Measurements from ENCODE around the gene NSRP1. TPM values are rescaled to one million over a fixed set of nuclear protein-coding genes. Genes with fewer than 3 reads are reported as not detected.
A peak's percentile ranks its signal among the peaks of the same experiment; 100 is the strongest.

NSRP1 gene
- total and polyA plus RNA-seq, 4 donors, result 12.9 to 29.2 (median 21.3) TPM

- H3K4me1 ChIP-seq (ENCODE audit: control insufficient read depth, insufficient read depth, low read length), result peaks cover 18% of the 10 kb centered on the region
- peaks cover 48% of the 10 kb centered on the region for H3K27me3 ChIP-seq (ENCODE audit: control insufficient read depth, insufficient read depth, low read length)
- H3K36me3 ChIP-seq (ENCODE audit: control insufficient read depth, insufficient read depth, low read length), result no peaks in the 10 kb centered on the region
- no peak for DNase-seq (ENCODE audit: low read depth in 4 of 6, low spot score in 6 of 6)
- 57% methylated on average over 9 of the region's 10 CpGs for WGBS (ENCODE audit: insufficient coverage)
- H3K9me3 ChIP-seq (ENCODE audit: control insufficient read depth, insufficient read depth, low read length), result no peaks in the 10 kb centered on the region
- no peak overlapping the region for H3K4me3 ChIP-seq (ENCODE audit: low read depth, low read length)
- H3K27ac ChIP-seq (ENCODE audit: low read depth, low read length), result no peak overlapping the region
Observed at GRCh38 chr17:30232015-30232823, 115.6 kb downstream of the NSRP1 start.

GRCh38 chr17:30232824-30233427 lies 116.3 kb downstream of the NSRP1 start:
- H3K4me3 ChIP-seq (ENCODE audit: low read depth, low read length), result no peak overlapping the region
- H3K27ac ChIP-seq (ENCODE audit: low read depth, low read length), result no peak overlapping the region
- 65% methylated on average over 10 of the region's 11 CpGs for WGBS (ENCODE audit: insufficient coverage)
- no peaks in the 10 kb centered on the region for H3K36me3 ChIP-seq (ENCODE audit: control insufficient read depth, insufficient read depth, low read length)
- H3K9me3 ChIP-seq (ENCODE audit: control insufficient read depth, insufficient read depth, low read length), result no peaks in the 10 kb centered on the region
- H3K4me1 ChIP-seq (ENCODE audit: control insufficient read depth, insufficient read depth, low read length), result peaks cover 25% of the 10 kb centered on the region
- DNase-seq (ENCODE audit: low read depth in 4 of 6, low spot score in 6 of 6), result no peak
- peaks cover 56% of the 10 kb centered on the region for H3K27me3 ChIP-seq (ENCODE audit: control insufficient read depth, insufficient read depth, low read length)

GRCh38 chr17:30234296-30234695 lies 117.7 kb downstream of the NSRP1 start:
- H3K4me3 ChIP-seq (ENCODE audit: low read depth, low read length), result no peak overlapping the region
- peaks cover 63% of the 10 kb centered on the region for H3K27me3 ChIP-seq (ENCODE audit: control insufficient read depth, insufficient read depth, low read length)
- no peaks in the 10 kb centered on the region for H3K36me3 ChIP-seq (ENCODE audit: control insufficient read depth, insufficient read depth, low read length)
- no peak overlapping the region for H3K27ac ChIP-seq (ENCODE audit: low read depth, low read length)
- no peak for DNase-seq (ENCODE audit: low read depth in 4 of 6, low spot score in 6 of 6)
- H3K4me1 ChIP-seq (ENCODE audit: control insufficient read depth, insufficient read depth, low read length), result peaks cover 33% of the 10 kb centered on the region
- 93% methylated on average over 4 of the region's 6 CpGs for WGBS (ENCODE audit: insufficient coverage)
- no peaks in the 10 kb centered on the region for H3K9me3 ChIP-seq (ENCODE audit: control insufficient read depth, insufficient read depth, low read length)

GRCh38 chr17:30234964-30235363 lies 118.3 kb downstream of the NSRP1 start:
- WGBS (ENCODE audit: insufficient coverage), result 34% methylated on average over 10 of the region's 12 CpGs
- Histone ChIP-seq H3K9me3 (ENCODE audit: control insufficient read depth, insufficient read depth, low read length) (no peaks in the 10 kb centered on the region), H3K36me3 (ENCODE audit: control insufficient read depth, insufficient read depth, low read length) (no peaks in the 10 kb centered on the region), H3K4me3 (ENCODE audit: low read depth, low read length) (peak overlapping the region; percentile 24), H3K27ac (ENCODE audit: low read depth, low read length) (no peak overlapping the region), H3K27me3 (ENCODE audit: control insufficient read depth, insufficient read depth, low read length) (peaks cover 69% of the 10 kb centered on the region), H3K4me1 (ENCODE audit: control insufficient read depth, insufficient read depth, low read length) (peaks cover 33% of the 10 kb centered on the region)
- DNase-seq (ENCODE audit: low read depth in 4 of 6, low spot score in 6 of 6), result no peak

GRCh38 chr17:30235386-30236296 lies 119.0 kb downstream of the NSRP1 start, which contains the start of gene SLC6A4:
Gene SLC6A4, minus strand, starts transcription at chr17:30235697. Its CDS starts 13,739 bp downstream, at chr17:30221958.
- DNase-seq (ENCODE audit: low read depth in 4 of 6, low spot score in 6 of 6), result peak in 3 of 6 donors; percentile 5 to 34 (median 13)
- H3K27me3 ChIP-seq (ENCODE audit: control insufficient read depth, insufficient read depth, low read length), result peaks cover 68% of the 10 kb centered on the region
- peak within 1 kb of the TSS; percentile 38 for H3K4me3 ChIP-seq (ENCODE audit: low read depth, low read length)
- no peak within 1 kb of the TSS for H3K27ac ChIP-seq (ENCODE audit: low read depth, low read length)
- WGBS (ENCODE audit: insufficient coverage), result under 1% methylated on average over 81 of the region's 82 CpGs
- peaks cover 33% of the 10 kb centered on the region for H3K4me1 ChIP-seq (ENCODE audit: control insufficient read depth, insufficient read depth, low read length)
- H3K36me3 ChIP-seq (ENCODE audit: control insufficient read depth, insufficient read depth, low read length), result no peaks in the 10 kb centered on the region
- H3K9me3 ChIP-seq (ENCODE audit: control insufficient read depth, insufficient read depth, low read length), result no peaks in the 10 kb centered on the region

Small RNA genes within 50 kb of the gene (small RNA-seq; reads per million reads assigned to genes)
- gene AC104984.5 (ENCODE audit: low replicate concordance), result not detected

Other genes starting within 250 kb of the NSRP1 start
- 10 to 100 TPM; 23.0 to 26.6 TPM for gene SSH2, start 186.6 kb upstream of the NSRP1 start, total RNA-seq
- 10 to 100 TPM; 22.5 to 23.8 TPM for gene SSH2, start 186.6 kb upstream of the NSRP1 start, polyA plus RNA-seq (ENCODE audit: insufficient read length in 2 of 2)
- 1 to 10 TPM; 1.6 to 2.1 TPM for gene EFCAB5, start 175.2 kb upstream of the NSRP1 start, total RNA-seq
- gene EFCAB5, start 175.2 kb upstream of the NSRP1 start, polyA plus RNA-seq (ENCODE audit: insufficient read length in 2 of 2), result 1 to 10 TPM; 2.2 to 2.5 TPM
- gene SLC6A4, start 118.9 kb downstream of the NSRP1 start, total RNA-seq, result 10 to 100 TPM in 1 of 2 donors, 1 to 10 TPM in 1; 5.7 to 36.0 TPM
- gene SLC6A4, start 118.9 kb downstream of the NSRP1 start, polyA plus RNA-seq (ENCODE audit: insufficient read length in 2 of 2), result 1 to 10 TPM; 1.1 to 3.6 TPM
- 10 to 100 TPM; 45.3 to 56.9 TPM for gene BLMH, start 175.1 kb downstream of the NSRP1 start, total RNA-seq
- gene BLMH, start 175.1 kb downstream of the NSRP1 start, polyA plus RNA-seq (ENCODE audit: insufficient read length in 2 of 2), result 10 to 100 TPM; 58.7 to 63.7 TPM
- not detected for gene TMIGD1, start 217.2 kb downstream of the NSRP1 start, total RNA-seq
- not detected for gene TMIGD1, start 217.2 kb downstream of the NSRP1 start, polyA plus RNA-seq (ENCODE audit: insufficient read length in 2 of 2)

Measured in spinal cord (tissue), 10 donors.